Epithelial cell of prostate (primary cell): ENCODE results near the gene URI1.

Source experiments
- DNase-seq: peaks from one replicate; pipeline ENCODE4 v3.0.0-alpha.2; 2011; ENCODE audit warnings: low read depth, low spot score
- H3K27ac ChIP-seq: fragments of 450-650 bp; 2 replicates; pipeline ENCODE4 v1.5.1; 2017; ENCODE audit warnings: mild to moderate bottlenecking

The URI1 gene

DNA sequence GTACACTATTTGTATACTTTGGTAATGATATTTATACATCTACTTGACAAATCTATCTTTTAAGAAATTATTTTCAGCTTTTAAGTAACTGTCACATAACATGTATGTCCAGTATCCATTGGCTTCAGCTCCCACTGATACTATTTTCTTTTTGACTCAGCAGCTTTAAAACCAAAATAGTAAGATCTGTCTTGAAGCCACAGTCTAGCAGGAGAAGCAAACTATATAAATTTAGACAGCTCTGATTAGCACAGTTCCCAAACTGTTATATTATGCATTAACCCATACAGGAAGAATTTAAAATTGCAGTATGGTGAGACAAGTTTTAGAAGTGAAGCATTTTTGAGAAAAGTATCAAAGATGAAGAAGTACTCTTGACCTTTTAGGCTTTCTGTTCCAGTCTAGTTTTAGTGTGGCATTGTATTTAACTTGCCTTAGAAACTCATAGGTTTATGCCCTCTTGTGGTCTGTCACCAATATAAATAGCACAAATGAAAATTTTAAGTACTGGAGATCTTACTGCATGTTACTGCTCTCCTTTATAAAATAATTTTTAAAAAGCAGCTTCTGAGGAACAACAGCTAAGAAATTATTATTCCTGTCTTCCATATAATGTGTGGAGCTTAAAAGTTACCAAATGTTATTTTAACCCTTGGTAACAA is 24.7 kb downstream of the URI1 start:
- DNase-seq: no peak
- H3K27ac ChIP-seq: no peak overlapping the region

DNA sequence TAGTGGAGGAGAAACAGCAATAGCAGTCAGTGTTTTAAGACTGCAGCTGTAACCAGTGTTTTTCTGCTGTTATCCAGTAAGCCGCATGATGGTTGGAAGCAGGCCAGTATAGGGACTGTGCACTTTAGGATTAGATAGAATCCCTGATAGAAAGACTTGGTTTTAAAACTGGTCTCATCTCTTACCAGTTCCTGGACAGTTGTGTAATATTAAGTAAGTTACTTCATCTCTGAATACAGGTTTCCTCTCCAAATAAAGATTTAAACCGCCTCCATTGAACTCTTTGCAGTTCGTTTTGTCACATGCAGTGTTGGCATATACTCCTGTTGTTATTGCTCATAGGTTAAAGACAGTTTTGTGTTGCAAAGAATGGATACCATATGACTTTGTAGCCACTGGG is 25.6 kb downstream of the URI1 start:
- no peak for DNase-seq
- H3K27ac ChIP-seq: no peak overlapping the region

DNA sequence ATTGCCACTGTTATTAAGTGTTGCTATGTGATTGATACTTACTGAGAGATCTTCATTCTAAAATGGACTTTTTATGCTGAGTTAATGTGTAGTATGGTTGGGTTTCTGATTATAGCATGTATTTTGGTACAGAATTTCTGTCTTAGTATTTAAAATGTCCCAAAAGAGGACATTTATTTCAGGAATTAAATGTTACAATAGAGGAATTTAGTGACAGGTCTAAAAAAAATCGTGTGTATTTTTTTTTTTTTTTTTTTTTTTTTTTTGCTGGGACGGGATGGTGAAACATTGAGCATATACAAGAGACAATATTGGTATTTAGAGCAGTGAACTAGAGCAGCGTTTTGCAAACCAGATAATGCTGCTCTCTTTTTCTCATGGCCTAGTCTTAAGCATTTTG is 27.9 kb downstream of the URI1 start:
- DNase-seq: no peak
- no peak overlapping the region for H3K27ac ChIP-seq

DNA sequence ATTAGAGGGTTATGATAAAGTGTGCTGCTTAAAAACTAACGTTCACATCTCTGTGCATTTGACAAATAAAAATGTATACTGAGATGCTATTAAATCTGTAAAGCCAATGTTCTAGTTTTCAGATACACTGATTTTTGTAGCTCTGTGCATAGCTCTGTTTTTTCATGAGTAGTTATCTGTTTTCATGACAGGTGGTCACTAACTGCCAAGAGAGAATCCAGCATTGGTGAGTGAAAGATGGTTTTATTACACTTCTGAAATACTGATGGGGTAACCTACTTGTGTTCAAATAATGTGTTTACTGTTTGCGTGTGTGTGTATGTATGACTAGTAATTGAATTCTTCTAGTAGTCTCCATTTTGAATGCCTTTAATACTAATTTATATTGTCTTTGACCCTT is 29.0 kb downstream of the URI1 start:
- no peak overlapping the region for H3K27ac ChIP-seq
- no peak for DNase-seq

DNA sequence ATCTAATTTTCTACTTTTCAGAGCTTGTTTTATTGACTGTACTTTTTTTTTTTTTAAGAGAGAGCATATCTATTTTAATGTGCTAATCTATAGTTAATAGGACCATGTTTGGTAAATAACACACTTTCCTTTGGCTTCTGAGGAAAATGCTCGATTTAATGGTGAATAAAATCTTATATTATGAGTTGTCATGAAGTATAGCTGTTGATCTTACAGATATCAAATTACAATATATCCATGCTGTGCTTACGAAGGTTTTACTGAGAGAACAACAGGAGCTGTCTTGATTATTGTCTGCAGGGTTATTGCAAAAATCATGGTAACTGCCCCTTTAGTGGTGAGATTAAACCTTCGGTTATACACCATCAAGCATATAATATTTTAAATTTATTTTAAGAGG is 29.6 kb downstream of the URI1 start:
- H3K27ac ChIP-seq: no peak overlapping the region
- no peak for DNase-seq

DNA sequence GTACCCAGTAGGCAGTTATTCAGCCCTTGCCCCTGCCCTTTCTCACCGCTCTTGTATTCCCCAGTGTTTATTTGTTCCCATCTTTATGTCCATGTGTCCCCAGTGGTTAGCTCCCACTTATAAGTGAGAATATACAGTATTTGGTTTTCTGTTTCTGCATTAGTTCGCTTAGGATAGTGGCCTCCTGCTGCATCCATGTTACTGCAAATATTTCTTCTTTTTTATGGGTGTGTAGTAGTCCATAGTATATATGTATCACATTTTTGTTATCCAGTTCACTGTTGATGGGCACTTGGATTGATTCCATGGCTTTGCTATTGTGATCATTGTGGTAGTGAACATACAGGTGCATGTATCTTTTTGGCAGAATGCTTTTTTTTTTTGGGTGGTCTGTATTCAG is 32.7 kb downstream of the URI1 start:
- H3K27ac ChIP-seq: no peak overlapping the region
- DNase-seq: no peak

DNA sequence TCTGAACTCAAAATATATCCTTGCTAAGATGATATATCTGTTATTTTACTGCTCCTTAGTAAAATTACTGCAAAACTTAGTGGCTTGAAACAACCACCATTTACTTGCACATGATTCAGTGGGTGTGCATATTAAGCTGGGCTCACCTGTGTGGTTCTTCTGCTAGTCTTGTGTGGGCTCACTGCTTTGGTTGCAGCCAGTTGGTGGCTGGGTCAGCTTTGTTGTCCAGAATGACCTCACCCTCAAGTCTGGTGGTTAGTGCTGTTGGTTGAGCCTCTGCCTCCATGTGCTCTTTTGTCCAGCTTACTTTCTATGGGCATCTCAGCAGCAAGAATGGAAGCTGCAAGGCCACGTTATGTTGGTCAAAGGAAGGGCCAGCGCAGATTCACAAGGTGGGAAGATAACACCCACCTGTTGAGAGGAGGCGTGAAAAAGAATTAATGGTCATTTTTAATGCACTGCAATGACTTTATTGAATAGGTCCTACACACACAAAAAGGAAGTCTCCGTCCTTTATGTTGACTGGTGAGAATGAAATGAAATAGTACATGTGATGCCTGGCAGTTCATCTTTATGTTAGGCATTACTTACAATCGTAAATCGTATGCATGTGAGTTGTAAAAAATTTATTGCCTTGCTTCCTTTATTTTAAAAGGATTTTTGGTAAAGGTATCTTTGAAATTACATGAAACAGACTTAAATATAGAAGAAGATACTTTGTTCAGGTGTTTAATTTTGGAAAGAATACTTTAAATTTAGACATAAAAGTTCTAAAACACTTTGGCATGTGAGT is 34.3 kb downstream of the URI1 start:
- no peak for DNase-seq
- no peak overlapping the region for H3K27ac ChIP-seq

DNA sequence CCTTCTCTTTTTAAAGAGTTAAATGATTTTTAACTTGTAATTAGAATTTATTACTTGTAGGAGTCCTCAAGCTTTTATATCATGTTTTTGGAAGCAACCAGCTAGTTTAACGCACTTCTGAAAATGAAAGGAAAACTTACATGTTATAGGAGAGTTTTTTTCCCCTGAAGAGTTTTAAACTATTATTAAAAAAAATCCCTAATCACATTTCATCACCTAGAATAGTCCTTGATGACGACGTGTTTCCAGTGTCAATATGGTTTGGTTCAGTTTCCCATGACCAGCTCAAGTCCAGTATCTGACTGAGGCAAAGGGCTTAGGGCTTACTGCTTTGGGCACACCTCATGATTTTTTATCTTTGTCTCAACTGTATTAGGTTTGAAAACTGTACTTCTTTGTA is 36.0 kb downstream of the URI1 start:
- no peak for DNase-seq
- H3K27ac ChIP-seq: no peak overlapping the region

DNA sequence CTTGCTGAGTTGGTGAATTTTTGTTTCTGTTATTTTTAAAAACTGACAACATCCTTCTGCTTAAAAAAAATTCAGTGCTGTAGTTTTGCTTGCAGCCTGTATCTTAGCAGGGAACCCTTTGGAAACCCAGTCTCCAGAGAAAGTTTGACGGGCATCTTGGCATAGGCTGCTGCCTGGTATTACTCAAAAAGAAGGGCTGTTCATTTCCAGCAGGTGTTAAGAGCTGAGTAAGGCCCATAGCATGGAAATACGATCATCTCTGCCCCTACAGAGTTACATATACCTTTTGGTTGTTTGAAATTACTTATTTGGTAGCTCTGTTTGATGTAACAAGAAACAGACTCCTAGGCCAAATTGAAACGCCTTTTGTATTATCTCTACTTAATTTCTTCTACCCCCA is 41.5 kb downstream of the URI1 start:
- no peak overlapping the region for H3K27ac ChIP-seq
- DNase-seq: no peak

DNA sequence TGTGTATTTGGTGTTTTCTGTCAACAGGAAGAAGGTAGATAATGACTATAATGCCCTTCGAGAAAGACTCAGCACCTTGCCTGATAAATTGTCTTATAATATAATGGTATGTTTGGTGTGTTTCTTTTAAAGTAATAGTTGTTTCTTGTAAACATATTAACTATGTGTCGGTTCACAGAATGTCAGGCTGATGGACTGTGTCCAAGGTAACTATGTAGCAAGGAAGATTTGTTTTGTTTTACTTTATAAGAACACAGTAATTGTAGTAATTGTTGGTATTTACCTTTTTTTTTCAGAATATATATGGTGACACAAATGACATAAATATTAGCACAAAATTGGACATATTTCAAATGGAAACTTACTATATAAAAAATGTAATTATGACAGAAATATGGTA is 43.2 kb downstream of the URI1 start:
- no peak for DNase-seq
- H3K27ac ChIP-seq: no peak overlapping the region

DNA sequence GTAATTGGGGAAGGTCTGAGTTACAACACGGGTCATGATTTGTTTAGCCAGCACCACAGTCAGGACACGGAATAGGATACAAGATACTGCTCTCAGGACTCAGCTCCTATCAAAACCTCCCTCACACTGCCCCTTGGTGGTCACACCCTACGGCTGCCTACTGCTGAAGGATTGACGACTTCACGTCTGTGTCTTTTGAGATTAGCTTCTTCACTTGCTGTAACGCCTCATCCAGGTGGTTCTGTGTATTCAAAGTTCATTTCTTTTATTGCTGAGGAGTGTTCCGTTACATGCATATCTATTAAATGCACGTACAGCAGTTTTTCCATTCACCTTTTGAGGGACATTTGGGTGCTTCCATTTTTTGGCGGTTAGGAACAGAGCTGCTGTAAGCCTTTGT is 46.3 kb downstream of the URI1 start:
- H3K27ac ChIP-seq: no peak overlapping the region
- DNase-seq: no peak

DNA sequence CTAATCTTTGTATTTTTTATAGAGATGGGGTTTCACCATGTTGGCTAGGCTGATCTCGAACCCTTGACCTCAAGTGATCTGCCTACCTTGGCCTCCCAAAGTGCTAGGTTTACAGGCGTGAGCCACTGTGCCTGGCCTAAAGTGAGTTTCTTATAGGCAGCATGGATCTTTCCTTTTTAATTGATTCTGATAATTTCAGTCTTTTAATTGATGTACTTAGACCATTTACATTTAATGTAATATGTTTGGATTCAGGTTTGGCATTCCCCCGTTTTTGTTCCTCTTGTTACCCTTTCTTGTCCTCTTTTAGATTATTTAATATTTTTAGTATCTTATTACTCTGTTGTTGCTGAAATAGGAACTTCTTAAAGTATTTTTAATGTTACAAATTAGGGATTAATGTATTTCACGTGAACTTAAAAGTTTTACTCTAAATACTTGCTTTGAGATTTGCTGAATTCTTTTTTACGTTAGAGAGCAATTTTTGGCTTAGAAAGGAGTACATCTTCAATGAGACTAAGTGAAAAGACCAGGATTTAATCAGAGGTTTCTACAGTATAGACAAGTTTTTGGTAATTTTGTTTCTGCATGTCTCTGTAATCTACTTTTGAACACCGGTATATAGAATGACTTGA is 50.3 kb downstream of the URI1 start:
- DNase-seq: no peak
- H3K27ac ChIP-seq: no peak overlapping the region

DNA sequence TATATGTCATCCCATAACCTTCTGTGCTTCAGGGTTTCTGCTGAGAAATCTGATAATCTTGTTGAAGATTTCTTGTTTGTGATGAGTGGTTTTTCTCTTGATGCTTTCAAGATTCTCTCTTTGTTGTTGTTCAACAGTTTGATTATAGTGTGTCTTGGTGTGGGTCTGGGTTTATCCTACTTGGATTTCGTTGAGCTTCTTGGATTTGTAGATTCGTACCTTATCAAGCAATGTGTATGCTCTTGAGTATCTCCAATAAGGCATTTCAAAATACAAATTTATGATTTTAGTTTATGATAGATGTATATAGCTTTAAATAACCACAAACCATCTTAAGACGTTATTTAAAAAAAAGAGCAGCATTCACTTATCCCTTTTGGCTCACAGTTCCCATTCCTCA is 57.5 kb downstream of the URI1 start:
- no peak overlapping the region for H3K27ac ChIP-seq
- no peak for DNase-seq

DNA sequence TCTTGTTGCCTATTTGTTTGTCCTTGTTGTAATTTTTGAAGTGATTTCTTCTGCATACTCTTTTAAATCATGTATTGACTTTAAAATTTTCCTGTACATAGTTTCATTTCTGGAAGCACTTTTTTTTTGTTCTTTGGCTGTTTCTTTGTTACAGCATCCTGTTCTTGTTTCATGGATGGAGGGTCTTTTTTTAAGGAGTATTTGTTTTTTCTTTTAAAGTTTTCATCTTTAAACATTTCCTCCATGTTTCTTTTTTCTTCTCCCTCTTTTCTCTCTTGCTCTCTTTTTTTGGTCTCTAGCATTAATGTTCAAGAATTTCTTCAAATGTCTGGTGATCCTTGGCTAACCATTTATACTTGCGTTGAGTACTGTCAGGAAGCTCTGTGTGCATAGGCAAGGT is 58.8 kb downstream of the URI1 start:
- no peak for DNase-seq
- no peak overlapping the region for H3K27ac ChIP-seq

DNA sequence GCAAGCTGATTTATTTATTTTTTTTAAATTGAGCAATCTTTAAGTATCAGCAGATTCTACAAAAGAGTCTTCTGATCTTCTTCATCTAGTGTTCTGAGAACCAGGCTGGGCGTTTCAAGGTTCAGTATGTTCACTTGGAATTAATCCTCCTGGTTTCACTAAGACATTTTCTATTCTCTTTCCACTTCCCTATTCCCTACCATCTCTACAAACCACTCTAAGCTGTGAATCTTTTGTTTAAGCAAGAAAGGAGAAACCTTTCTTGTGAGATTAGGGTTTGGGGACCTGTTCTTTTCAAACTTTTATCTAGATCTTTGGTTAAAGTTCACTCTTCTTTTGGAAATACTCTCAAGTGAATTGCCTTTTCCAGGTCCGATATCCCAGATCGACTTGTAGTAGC is 59.3 kb downstream of the URI1 start:
- no peak for DNase-seq
- H3K27ac ChIP-seq: no peak overlapping the region

DNA sequence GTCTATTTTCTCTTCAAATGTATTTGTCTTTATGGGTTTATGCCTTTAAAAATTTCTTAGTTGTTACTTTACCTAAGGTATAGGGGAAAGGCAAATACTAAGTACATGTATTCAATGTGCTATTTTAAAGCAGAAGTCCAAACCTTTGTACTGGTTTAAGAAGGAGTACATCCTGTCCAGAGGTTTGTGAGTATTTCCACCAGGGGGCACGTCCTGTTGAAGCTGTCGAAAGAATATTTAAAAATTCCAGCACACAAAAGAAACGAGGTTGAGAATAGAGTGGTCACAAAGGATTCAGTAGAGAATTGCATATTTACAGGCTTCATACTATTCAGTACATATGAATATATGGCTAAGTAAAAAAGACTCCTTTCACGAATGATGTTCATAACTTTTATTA is 59.8 kb downstream of the URI1 start:
- no peak for DNase-seq

DNA sequence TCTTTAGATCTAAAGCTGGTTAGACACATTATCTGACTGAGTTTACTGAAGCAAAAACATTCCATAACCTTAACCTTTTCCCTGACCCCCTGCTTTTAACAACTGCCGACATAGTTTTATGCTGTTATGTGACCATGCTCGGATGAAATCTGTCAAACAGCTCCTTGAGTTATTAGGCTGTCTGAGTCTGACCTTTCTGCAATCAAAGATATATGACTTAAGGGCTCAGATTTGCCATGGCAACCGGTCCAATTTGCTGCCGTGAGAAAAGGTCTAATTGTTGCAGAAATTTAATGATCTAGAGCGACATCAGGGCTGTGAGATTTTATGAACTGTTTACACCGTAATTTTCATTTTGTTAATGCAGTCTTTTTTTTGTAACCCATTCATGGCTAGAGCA is 61.8 kb downstream of the URI1 start:
- H3K27ac ChIP-seq: no peak overlapping the region
- DNase-seq: no peak

More for the DNA sequence above, 59.8 kb downstream of the URI1 start:
- H3K27ac ChIP-seq: no peak overlapping the region

DNA sequence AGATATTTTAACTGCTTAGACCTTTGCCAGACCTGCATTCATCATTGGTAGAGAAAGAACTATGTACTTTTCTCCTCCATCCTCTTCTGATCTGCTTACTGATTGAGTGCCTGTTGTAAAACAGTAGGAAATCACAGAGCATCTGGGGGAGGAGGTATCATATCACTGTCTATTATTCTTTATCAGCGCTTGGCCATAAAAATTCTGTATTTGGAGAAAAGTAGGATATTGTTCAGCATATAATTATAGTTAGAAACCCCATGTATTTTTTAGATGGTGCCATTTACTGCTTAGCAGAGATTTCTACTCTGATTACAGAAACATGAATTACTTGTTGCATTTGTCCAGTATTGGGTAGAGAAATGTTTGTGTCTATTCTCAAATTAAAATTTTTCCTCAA is 62.4 kb downstream of the URI1 start:
- DNase-seq: no peak
- no peak overlapping the region for H3K27ac ChIP-seq

DNA sequence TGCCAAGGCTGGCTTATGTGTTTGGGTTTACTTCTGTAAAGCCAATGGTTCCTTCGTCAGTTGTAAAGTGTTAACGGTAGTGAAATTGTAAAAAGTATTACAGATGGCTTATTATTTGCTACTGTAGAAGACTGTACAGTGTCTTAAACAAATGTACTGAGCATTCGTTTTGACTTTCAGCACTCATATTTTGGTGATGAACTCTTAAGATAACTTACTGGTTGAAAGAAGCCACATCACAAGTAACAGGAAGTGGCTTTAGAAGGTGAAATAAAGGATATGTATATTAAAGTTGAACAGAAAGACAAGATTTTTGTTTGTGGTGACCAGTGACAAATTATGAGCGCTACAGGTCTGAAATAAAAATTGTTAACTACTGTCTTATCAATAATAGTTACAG is 64.2 kb downstream of the URI1 start:
- DNase-seq: no peak
- H3K27ac ChIP-seq: no peak overlapping the region

DNA sequence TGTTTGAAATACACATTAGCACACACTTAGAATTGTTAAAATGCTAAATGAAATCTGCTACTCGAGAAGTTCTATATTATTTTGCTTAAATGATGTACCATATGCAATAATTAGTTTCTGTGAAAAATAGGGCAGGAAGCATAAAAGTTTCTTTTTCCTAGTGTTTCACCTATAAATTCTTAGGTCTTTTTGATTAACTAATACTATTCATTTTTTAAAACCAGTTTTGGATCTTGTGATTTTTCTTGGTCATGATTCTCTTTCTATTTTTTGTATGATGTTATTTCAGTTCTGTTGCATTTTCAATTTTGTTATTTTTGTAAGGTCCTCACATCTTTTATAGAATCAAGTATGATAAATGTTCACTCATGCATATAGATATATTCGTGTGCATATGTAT is 66.1 kb downstream of the URI1 start:
- DNase-seq: no peak
- H3K27ac ChIP-seq: no peak overlapping the region

DNA sequence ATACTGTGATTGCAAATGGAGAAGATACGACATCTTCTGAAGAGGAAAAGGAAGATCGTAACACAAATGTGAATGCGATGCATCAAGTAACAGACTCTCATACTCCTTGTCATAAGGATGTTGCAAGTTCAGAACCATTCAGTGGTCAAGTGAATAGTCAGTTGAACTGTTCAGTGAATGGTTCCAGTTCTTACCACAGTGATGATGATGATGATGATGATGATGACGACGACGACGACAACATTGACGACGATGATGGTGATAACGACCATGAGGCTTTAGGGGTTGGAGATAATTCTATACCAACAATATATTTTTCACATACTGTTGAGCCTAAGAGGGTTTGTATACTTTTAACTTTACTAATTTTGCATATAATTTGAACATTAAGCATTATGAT is 67.0 kb downstream of the URI1 start:
- H3K27ac ChIP-seq: no peak overlapping the region
- DNase-seq: no peak
